Sciatic nerve (tissue), 2 donors: Measurements from ENCODE around the gene ABTB2. TPM values are rescaled to one million over a fixed set of nuclear protein-coding genes. Genes with fewer than 3 reads are reported as not detected.
"Not testable (repeated sequence)": the region's sequence is repeated elsewhere in the genome, so short reads cannot be mapped to it uniquely, and the experiment has no call there.

Experiments used
- ATAC-seq: fragments of 200-7000 bp; cut with Tn5 transposase; one replicate; pipeline ENCODE4 v1.9.1; 2020; ENCODE audit warnings: mild to moderate bottlenecking, moderate library complexity
- DNase-seq: peaks from one replicate; pipeline ENCODE4 v3.0.0-alpha.2; 2020; ENCODE audit warnings: low spot score
- intact Hi-C: fragments of 100-400 bp; cut with DNase I; formaldehyde crosslinking; loops from one replicate; pipeline ENCODE4 v1.14.2; 2022
- total RNA-seq: library from RNA; stranded (reverse); fragmentation: NEBNext Ultra II Directional; extraction: Animal tissue kit (Norgen Biotek cat#: 25700); gene quantifications from one replicate; pipeline ENCODE4 v1.2.1, GENCODE V29; 2021
- donor health status: DM: no; HTN: no; CAD: no.
- donor health status: DM: no; HTN: no; CAD: no.

The ABTB2 gene
- total RNA-seq = 10.5 TPM

DNA sequence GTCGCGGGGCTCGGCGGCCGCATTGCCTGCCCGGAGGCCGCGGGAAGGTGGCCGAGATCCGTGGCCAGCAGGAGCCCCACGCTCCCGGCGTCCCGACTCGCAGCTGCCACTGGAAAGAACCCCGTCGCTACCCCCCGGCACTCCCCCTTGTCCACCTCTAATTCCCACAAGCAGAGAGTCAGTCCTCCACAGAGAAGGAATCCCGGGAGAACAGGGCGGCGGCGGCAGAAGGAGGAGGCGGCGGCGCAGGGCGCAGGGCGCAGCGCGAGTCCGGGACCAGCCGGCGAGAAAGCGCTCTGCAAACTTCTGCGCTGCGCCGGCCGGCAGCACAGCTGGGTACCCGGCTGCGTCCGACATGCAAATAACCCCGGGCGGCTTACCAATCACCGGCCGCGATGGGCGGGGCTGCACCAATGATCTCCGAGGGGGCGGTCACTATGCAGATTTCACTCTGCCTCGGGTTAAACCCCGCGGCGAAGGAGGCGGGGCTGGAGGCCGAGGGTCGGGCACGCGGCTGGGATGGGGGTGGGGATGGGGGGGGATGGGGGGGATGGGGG lies at the start of gene ABTB2:
Gene ABTB2 (minus strand): TSS at position 310 of the 557 bp plus-strand sequence.
- peak; percentile 97 for ATAC-seq
- intact Hi-C loops = loop anchor here (2.0 kb wide), 1 partner anchor 183 kb away; no protein-coding TSS in a partner anchor
- peak; percentile 99 for DNase-seq

DNA sequence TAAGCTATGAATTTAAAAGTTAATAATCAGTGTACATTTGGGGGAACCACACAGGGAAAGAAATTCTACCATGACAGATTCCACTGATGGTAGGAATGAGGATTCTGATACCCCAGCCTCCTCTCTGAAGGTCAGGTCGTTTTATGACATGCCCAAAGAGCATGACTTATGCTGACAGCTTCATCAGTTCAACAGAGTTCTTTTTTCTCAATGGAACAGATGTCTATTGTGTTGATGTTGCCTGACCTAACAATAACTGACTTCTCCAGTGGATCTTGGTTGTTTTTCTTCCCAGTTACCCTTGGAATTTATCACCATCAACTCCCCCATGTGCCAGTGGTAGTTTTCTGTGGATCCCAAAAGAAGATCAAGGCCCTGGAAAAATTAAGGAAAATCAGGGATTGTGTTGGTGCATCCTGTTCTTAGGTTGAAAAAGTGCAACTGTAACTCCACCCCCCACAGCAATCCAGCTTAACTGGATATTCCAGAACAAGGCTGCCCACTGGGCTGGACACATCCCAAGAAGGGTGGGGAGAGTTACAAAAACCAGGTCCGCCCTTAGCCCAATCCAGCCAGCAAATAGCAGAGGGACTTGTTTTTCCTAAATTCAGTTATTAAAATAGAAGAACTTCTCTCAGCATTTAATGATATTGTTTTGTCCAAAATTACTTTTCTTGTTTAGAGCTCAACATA lies 49.5 kb upstream of the ABTB2 start:
- DNase-seq (no peak), ATAC-seq (no peak)
- intact Hi-C loops = no loop called here

DNA sequence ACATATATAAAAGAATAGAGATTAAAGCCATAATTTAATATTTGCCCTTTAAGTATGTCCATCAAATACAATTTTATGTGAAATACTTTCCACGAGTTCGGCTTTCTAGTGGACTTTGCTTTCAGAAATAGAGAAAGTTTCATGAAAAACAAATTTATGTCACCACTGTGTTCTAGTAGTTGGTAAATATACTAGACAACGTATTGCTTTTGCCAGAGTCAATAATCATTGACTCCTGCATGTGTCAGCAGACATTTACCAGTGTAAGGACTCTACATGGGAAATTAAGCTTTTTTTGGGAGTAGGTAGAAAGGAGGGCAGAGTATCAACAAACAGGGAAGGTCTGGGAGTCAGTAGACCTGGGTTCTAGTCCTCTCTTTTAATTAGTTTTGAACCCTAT lies 48.6 kb upstream of the ABTB2 start:
- ATAC-seq (no peak), DNase-seq (no peak)
- intact Hi-C loops = no loop called here

DNA sequence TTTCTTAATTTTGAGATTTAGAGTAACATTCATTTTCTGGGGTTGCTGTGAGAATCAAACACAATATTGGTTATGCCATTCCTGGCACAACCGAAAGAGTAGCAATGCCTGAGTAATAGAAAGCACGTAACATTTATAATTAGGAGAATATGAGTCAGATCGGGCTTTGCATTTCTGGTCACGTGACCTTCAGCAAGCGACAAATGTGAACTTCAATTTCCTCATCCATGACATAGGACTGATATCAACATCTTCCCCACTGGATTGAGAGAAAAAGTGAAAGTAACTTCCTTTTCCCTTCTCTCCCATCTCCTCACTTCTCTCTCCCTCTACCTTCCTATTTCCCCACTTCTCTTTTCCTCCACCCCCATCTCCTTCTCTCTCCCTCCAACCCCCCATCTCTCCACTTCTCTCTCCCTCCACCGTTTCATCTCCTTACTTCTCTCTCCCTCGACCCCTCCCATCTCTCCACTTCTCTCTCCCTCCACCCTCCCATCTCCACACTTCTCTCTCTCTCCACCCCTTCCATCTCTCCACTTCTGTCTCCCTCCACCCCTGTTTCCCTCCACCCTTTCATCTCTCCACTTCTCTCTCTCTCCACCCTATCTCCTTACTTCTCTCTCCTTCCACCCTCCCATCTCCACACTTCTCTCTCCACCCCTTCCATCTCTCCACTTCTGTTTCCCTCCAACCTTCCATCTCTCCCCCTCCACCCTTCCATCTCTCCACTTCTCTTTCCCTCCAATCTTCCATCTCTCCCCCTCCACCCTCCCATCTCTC lies 47.5 kb upstream of the ABTB2 start:
- ATAC-seq = no peak
- no peak for DNase-seq
- intact Hi-C loops = no loop called here

DNA sequence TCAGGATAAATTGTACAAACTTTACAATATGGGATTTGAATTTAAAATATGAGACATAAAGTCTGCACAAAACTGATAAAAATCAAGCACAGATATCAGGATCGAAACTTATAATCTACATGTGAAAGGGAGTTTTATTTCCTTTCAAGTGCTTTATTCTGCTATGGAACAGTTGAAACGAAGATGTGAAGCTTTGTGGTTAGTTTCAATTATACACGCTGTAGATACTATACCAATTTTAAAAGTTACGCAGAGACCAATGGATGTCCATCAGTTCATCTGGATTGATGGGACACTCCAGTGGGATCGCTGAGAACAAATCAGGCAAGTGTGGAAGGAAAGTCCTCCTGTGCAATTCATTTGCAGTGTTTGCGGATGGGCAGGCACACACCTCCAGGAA lies 46.5 kb upstream of the ABTB2 start:
- ATAC-seq = no peak
- DNase-seq = no peak
- intact Hi-C loops = no loop called here

DNA sequence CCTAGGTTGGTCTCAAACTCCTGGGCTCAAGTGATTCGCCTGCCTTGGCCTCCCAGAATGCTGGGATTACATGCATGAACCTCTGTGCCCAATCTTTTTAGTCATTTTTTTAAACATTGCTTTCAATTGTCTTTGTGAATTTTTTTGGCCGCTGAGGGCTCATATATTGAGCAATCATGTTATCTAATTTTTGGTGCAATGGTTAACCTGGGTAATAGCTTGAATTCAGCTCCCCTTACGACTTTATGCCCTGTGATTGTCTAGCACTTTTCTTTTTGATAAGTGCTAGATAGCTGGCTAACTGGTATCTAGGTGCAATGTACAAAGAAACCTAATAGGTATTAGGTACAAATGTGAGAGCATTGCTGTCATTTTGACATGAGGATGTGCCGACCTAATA lies 45.6 kb upstream of the ABTB2 start:
- no peak for DNase-seq
- no peak for ATAC-seq
- intact Hi-C loops = no loop called here

DNA sequence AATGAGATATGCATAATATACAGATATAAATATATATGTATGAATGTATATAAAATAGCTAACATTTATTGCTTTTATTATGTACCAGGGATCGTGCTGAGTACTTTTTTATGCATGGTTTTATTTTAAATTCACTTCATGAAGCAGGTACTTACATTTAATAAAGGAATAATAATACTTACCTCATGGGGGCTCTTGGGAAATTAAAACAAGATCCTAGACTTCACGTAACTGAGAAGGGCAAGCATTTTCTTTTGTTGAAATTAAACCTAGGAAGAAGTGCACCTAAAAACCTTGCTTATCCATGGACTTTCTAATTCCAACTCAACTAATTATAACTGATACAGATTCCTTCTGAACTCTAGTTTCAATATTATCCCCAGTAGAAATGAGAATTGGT lies 40.0 kb upstream of the ABTB2 start:
- DNase-seq (no peak), ATAC-seq (no peak)
- intact Hi-C loops = no loop called here

DNA sequence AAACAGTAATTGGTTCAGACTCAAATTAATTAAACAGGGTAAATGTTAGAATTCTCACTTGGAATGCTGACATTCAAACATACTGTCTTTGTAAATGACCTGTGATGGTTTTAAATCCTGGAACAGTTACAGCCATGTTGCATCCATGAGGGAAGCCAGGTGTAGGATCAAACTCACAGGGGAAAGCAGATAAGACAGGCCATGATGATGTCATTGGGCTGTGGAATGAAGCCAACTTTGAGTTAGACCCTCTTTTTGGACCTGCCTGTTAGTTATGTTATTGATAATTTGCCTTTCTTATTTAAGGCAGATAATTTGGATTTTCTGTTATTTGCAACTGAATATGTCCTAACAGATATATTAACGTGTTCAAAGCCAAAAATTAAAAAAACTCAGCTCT lies 39.3 kb upstream of the ABTB2 start:
- ATAC-seq = no peak
- DNase-seq = no peak
- intact Hi-C loops = no loop called here

DNA sequence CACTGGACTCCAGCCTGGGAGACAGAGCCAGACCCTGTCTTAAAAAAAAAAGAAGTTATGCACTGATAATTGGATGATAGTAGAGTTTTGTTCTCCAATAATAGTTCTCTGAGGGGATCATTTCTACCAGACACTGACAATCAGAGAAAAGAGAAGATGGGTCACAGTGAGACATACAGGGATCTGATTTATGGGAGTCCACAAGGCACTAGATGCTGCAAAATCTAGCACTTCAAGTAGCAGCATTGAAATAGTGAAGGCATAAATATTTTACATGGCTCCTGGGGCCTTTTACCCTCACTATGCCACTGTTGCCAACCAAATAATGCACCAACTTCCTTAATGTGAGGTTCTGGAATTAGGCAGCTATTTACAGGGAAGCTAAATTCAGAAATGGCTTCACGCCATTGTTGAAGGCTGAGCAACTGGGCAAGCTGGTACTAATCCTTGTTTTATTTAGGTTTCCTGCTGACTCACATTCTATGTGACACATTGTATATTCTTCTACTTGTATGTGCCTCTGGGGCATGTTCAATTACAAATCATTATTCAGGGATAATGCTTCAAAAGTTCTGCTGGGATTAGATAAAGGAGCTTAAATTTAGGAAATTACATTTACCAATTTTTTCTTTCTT lies 38.2 kb upstream of the ABTB2 start:
- DNase-seq = no peak
- intact Hi-C loops = no loop called here
- ATAC-seq = no peak

DNA sequence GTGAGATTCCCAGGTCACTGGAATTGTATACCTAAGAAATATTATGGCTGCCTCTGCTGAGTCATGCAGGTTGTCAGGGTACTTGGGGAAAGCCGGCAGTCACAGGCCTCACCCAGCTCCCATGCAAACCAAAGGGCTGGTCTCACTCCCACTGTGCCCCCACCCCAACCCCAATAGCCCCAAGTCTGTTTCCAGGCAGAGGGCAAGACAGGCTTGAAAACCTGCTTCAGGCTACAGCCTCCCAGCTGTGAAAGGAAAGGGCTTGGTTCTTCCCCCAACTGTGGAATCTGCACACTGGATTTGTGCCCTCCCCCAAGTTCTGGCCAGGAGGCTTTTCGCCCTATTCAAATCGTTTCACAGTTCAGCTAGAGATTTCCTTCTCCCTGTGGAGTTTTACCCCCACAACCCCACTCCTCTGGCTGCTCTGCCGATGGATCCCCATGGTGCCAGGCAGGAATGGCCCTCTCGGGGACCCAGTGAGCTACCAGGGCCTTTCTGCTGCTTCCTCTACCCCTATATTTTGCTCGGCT lies 37.0 kb upstream of the ABTB2 start:
- DNase-seq (no peak), ATAC-seq (no peak)
- intact Hi-C loops = no loop called here

DNA sequence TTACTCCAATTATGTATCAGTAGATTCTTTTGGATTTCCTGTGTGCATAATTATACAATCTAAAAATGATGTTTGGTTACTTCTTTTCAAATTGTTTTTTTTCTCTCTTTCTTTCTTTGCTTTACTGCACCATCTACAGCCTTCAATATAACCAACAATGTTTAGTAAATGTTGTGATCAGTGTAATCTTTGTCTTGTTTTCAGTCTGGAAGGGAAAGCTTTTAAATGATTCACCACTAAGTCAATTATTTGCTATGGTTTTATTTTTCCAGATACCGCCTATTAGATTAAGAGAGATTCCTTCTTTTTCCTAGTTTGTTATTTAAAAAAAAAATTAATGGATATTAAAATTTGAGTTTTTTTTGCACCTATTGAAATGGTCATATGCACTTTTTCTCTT lies 29.8 kb upstream of the ABTB2 start:
- no peak for DNase-seq
- intact Hi-C loops = no loop called here
- ATAC-seq = no peak

DNA sequence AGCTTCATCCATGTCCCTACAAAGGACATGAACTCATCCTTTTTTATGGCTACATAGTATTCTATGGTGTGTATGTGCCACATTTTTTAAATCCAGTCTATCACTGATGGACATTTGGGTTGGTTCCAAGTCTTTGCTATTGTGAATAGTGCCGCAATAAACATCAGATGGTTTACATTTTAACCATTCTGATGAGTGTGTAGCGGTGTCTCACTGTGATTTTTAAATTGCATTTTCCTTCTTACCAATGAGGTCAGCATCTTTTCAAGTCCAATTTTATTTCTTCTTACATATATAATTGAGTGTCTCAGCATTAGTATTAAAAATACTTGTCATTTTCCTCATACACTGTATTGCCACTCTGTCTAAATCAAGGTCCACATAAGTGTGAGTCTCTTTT lies 28.5 kb upstream of the ABTB2 start:
- ATAC-seq, DNase-seq, intact Hi-C loops: not testable (repeated sequence)

DNA sequence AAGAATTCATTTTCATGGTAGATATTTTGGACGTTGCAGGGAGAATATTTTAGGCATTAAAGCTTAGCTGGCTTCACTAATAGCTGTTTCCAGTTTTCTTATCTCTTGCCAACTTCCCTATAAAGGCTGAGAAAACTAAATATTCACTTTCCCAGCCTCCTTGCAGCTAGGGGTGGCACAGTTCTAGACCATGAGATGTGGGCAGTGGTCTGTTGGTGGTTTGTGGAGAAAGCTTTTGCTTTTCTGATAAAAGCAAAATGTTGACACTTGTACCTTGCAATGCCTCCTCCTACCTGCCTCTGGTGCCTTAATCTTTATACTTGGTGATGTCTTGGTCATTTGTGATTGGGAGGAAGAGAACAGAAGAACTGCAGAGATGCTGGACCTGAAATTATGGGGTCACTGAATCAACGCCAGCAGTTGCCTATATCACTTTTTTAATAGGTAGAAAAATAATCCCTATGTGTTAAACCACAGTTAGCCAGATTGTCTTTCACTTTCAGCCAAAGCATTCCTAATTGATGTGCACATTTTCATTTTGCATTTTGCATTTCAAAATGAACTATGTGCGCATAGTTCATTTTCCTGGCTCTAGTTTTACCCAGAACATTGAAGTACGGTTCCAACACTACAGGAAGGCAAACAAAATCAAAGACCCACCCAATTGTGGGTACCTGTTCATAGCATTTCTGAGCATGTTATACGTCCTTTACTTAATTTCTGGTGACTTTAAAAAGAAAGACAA lies 24.9 kb upstream of the ABTB2 start:
- ATAC-seq = no peak
- intact Hi-C loops = no loop called here
- no peak for DNase-seq

DNA sequence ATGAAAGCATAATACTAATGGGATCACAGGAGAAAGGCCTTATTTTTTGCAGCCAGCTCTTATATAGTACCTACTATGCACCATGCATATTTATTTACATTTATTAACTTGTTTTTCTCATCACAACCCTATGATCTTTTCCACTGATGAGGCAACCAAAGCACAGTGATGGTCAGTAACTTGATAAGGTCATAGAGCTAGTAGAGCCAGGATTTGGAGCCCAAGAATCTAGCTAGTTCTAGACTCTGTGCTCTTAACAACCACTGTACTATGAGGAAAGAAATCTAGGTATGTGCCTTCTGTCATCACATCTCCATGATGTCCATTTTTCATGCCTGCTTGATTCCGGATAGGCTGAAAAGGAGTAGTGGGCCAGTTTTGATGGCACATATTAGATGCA lies 24.0 kb upstream of the ABTB2 start:
- intact Hi-C loops = no loop called here
- ATAC-seq (no peak), DNase-seq (no peak)

DNA sequence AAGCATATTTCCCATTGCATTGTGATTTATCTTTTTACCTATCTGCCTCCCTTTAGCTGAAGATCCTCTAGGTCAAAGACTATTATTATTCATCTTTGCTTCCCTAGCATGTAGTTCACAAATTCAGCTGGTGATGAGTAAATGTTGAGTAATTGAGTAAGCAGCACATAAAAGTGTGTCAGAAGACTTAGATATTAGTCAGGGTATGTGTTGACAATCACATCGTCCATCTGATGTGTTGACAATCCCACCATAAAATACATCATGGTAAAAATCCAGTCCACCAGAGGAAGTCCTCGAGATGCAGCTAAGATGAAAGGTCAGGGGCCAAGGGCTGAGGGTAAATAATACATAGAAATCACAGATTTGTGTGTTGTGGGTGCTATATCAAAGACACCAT lies 22.9 kb upstream of the ABTB2 start:
- no peak for DNase-seq
- intact Hi-C loops = no loop called here
- no peak for ATAC-seq

DNA sequence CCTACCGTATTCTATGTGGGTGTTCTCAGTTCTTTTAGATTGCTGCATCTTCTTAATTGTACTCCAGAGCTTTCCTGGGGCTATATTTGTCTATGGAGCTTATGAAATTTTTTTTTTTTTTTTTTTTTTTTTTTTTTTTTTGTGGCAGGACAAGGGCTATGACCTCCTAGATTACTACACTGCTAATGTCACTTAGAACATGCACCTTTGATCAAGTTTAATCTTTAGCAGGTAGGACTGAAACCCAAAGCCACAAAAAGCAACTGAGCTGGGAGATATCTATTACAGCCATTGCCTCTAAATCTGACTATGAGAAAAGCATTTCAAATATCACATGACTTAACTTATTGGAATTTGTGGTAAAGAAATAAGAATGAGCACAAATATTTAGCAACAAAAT lies 21.7 kb upstream of the ABTB2 start:
- DNase-seq (no peak), ATAC-seq (no peak)
- intact Hi-C loops = no loop called here

DNA sequence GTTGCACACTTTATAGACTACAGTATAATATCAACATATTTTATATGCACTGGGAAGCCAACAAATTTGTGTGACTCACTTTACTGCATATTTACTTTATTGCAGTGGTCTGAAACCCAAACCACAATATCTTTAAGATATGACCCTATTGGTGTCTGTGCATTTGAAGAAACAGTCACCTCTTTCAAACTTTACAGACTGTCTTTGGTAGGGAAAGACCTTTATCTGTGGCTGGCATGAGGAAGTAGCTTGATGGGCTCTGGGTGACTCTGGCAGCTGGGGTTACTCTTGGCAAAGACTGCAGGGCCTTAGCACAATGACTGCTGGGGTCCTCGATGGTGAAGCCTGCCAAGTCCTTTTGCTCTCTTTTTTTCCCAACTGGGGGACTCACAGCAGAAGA lies 21.3 kb upstream of the ABTB2 start:
- ATAC-seq = no peak
- DNase-seq = no peak
- intact Hi-C loops = no loop called here

DNA sequence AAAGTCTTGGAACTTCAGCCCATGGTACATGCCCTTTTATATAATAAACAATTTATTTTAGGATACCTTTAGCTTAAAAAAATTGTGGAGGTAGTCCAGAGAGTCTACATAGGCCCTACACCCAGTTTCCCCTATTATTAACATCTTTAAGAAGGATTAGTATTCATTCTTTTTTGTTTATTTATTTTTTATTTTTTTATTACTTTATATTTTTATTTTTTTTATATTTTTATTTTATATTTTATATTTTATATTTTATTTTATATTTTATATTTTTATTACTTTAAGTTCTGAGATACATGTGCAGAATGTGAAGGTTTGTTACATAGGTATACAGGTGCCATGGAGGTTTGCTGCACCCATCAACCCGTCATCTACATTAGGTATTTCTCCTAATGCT lies 15.9 kb upstream of the ABTB2 start:
- no peak for ATAC-seq
- intact Hi-C loops = no loop called here
- no peak for DNase-seq

DNA sequence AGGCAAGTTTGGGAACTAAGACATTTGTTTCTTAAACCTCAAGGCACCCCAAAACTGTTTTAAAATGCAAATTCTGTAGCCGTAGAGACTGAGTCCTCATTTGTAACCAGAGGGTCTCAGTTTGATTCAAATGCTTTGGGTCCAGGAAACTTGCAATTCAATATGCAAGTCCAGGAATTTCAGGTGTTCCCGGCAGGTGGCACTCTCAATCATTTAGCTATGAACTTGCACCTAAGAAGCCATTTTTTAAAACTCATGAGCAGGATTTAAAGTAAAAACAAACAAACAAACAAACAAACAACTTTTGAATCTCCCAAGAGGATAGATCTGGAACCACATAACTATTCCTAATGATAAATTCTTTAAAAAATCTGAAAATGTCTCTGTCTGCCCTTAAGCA lies 8.7 kb upstream of the ABTB2 start:
- intact Hi-C loops = no loop called here

More for the DNA sequence above, 8.7 kb upstream of the ABTB2 start:
- ATAC-seq (no peak), DNase-seq (no peak)
